HG03520 (cell line): Measurements from ENCODE around the gene SPATC1L.

Experiments used
- ATAC-seq: cut with Tn5 transposase; IDR thresholded peaks from one replicate; pipeline ENCODE4 v1.9.1; 2021; ENCODE audit warnings: mild to moderate bottlenecking, moderate library complexity; ENCODE audit not compliant: unreplicated experiment

Gene SPATC1L

GRCh38 chr21:46122758-46123683 is 61.2 kb downstream of the SPATC1L start:
- no peak for ATAC-seq

GRCh38 chr21:46122237-46122671 is 62.0 kb downstream of the SPATC1L start:
- ATAC-seq = no peak

- no peak for ATAC-seq
These were observed 62.7 kb downstream of the SPATC1L start for GRCh38 chr21:46121286-46122221.

GRCh38 chr21:46120301-46121285 is 63.7 kb downstream of the SPATC1L start:
- ATAC-seq = no peak

GRCh38 chr21:46119637-46120271 is 64.5 kb downstream of the SPATC1L start:
- no peak for ATAC-seq

GRCh38 chr21:46119144-46119636 is 65.1 kb downstream of the SPATC1L start:
- ATAC-seq = no peak

GRCh38 chr21:46118316-46119143 is 65.7 kb downstream of the SPATC1L start:
- no peak for ATAC-seq

- no peak for ATAC-seq
These were observed 66.5 kb downstream of the SPATC1L start for GRCh38 chr21:46117586-46118315.

- no peak for ATAC-seq
These were observed 67.3 kb downstream of the SPATC1L start for GRCh38 chr21:46116776-46117585.

GRCh38 chr21:46116189-46116775 is 68.0 kb downstream of the SPATC1L start:
- no peak for ATAC-seq

GRCh38 chr21:46115441-46116188 is 68.6 kb downstream of the SPATC1L start:
- ATAC-seq = no peak

- ATAC-seq = no peak
These were observed 69.3 kb downstream of the SPATC1L start for GRCh38 chr21:46114963-46115362.

GRCh38 chr21:46113497-46114176 is 70.6 kb downstream of the SPATC1L start:
- ATAC-seq = no peak

GRCh38 chr21:46112725-46113215 is 71.5 kb downstream of the SPATC1L start:
- ATAC-seq = no peak
